ENCODE data around the gene RAB4A.

- no peak for TF ChIP-seq CTCF (conservative IDR thresholded peaks at IDR 0.05; ENCODE audit: low read length)
- TF ChIP-seq EZH2phosphoT487 (IDR thresholded peaks at IDR 0.05; ENCODE audit: borderline replicate concordance, low read depth, low read length) = no peak
Observed at GRCh38 chr1:229264068-229264467, 6.8 kb upstream of the RAB4A start.

Measured in OCI-LY7 (cell line).